Dermis blood vessel endothelial cell (primary cell): ENCODE data around the gene FBXO28. TPM values are rescaled to one million over a fixed set of nuclear protein-coding genes. Genes with fewer than 3 reads are reported as not detected.
"Not testable (repeated sequence)": the region's sequence is repeated elsewhere in the genome, so short reads cannot be mapped to it uniquely, and the experiment has no call there.

Source experiments
- DNase-seq: peaks from one replicate; pipeline ENCODE4 v3.0.0; 2010
- total RNA-seq: library from RNA; depleted of rRNA; stranded (reverse); fragments of >200 nt; gene quantifications from 2 replicates; pipeline ENCODE4 v1.2.3, GENCODE V29; 2014

Gene FBXO28
- 64.5 and 82.2 TPM in 2 replicates for total RNA-seq

- peak; percentile 97 for DNase-seq
These were observed at the start of gene FBXO28 for GRCh38 chr1:224113918-224114786. TSS of gene FBXO28 (plus strand) at chr1:224114111. CDS start at chr1:224114130, 19 bp downstream.

- no peak for DNase-seq
These were observed 49.8 kb upstream of the FBXO28 start for GRCh38 chr1:224064150-224064549.

DNA sequence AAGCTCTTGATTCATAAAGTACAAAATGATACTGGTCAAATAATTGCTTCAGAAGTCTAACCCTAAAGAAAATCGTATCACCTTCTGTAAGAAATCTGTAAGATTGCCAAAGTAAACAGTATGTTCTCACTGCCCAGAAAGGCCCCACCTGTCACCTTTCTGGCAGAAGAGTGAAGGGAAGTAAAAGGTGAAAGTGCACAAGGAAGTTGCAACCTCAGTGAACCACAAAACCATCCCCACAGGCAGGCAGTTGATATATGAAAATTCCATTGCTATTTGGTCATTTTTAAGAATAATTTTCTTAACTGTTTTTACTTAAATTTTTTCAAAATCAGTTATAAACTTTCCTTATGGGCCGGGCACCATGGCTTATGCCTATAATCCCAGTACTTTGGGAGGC is 48.5 kb upstream of the FBXO28 start:
- peak; percentile 47 for DNase-seq

- DNase-seq = no peak
These were observed 46.7 kb upstream of the FBXO28 start for GRCh38 chr1:224067207-224067606.

GRCh38 chr1:224067621-224068457 is 46.1 kb upstream of the FBXO28 start:
- DNase-seq = peak; percentile 62

GRCh38 chr1:224068458-224069072 is 45.3 kb upstream of the FBXO28 start:
- DNase-seq = no peak

- no peak for DNase-seq
These were observed 44.8 kb upstream of the FBXO28 start for GRCh38 chr1:224069138-224069537.

GRCh38 chr1:224070521-224070920 is 43.4 kb upstream of the FBXO28 start:
- no peak for DNase-seq

GRCh38 chr1:224076407-224076806 is 37.5 kb upstream of the FBXO28 start:
- DNase-seq = no peak

- DNase-seq = not testable (repeated sequence)
These were observed 34.3 kb upstream of the FBXO28 start for GRCh38 chr1:224079644-224080043.

DNA sequence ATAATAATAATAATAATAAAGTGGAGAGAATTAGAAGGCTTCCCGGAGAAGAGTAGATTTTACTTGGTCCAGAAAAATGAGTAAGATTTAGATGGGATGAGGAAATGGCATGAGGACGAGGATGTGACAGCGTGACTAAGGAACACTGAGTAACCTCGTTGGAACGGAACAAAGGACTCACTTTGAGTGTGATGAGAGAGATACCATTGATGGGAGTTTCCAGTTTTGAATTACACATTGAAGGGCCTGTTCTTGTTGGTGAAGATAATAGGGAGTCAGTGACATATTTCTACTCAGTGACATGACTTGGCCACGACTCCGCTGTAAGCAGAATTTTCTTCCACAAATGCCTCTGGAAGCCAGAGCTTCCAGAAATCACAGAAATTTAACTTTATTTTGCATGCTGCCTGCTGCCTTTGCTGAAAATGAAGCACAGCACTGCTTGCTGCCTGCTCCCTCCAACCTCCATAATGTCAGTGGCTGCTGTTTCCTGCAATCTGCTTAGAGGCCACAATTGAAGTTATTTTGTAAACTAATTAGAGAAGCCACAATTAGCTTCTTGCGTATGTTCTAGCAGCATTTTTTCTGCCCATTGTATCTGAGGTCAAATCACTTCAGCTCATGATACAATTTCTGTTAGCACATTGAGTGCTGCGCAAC is 33.7 kb upstream of the FBXO28 start:
- peak; percentile 61 for DNase-seq

GRCh38 chr1:224081604-224082003 is 32.3 kb upstream of the FBXO28 start:
- no peak for DNase-seq

- DNase-seq = no peak
These were observed 31.8 kb upstream of the FBXO28 start for GRCh38 chr1:224082146-224082545.

DNA sequence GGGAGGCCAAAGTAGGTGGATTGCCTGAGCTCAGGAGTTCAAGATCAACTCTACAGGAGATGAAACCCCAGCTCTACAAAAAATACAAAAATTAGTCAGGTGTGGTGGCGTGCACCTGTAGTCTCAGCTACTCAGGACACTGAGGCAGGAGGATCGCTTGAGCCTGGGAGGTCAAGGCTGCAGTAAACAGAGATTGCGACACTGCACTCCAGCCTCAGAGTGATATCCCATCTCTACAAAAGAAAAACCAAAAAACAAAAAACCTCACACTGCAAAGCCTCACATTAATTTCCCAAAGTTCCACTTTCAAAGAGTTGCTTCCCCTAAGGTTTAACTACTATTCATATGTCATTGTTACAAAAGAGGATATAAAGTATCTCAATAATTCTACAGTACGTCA is 29.0 kb upstream of the FBXO28 start:
- DNase-seq = no peak

DNA sequence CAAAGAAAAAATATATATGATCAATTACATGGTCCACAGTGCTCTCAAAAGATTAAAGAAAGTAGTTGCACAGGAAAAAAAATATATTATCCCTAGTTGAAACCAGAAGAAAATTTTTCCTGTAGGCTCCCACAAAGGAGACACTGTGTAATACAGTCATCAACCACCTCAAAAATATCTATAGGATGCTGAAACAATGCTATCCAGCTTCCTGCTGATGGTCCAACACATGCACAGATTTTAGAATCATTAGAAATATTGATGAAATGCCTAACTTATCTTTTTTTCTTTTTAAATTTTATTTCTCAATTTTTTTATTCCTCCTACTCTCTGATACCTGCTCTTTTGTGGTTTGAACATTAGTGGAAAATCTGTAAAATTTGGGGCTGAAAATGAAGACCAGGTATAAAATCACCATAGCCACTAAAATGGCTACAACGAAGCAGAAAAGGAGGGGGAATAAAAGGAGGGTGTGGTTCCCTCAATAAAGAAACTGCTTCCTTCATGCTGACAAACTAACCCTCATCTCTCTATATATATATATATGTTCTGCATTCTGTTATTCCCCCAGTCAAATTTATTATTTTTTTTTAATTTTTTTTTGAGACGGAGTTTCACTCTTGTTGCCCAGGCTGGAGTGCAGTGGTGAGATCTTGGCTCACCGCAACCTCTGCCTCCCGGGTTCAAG is 28.3 kb upstream of the FBXO28 start:
- no peak for DNase-seq

- peak; percentile 60 for DNase-seq
These were observed 26.6 kb upstream of the FBXO28 start for GRCh38 chr1:224087286-224087794.

DNA sequence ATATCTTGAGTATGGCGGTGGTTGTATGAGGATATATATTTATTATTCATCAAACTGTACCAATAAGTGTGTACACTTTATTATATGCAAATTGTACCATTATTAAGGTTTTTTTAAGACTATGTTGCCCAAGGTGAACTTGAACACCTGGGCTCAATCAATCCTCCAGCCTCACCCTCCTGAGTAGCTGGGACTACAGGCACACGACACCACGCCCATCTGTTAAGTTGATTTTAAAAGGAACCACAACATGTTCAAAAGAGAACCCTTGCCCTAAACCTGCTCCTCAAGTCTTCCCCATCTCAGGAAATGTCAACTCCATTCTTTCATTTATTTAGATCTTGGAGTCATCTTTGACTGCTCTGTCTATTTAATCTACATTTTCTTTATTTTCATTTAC is 24.3 kb upstream of the FBXO28 start:
- DNase-seq = no peak

- peak; percentile 39 for DNase-seq
These were observed 23.8 kb upstream of the FBXO28 start for GRCh38 chr1:224090116-224090515.

GRCh38 chr1:224092111-224092510 is 21.8 kb upstream of the FBXO28 start:
- DNase-seq = no peak

GRCh38 chr1:224092601-224093000 is 21.3 kb upstream of the FBXO28 start:
- no peak for DNase-seq

- no peak for DNase-seq
These were observed 18.6 kb upstream of the FBXO28 start for GRCh38 chr1:224095339-224095738.

DNA sequence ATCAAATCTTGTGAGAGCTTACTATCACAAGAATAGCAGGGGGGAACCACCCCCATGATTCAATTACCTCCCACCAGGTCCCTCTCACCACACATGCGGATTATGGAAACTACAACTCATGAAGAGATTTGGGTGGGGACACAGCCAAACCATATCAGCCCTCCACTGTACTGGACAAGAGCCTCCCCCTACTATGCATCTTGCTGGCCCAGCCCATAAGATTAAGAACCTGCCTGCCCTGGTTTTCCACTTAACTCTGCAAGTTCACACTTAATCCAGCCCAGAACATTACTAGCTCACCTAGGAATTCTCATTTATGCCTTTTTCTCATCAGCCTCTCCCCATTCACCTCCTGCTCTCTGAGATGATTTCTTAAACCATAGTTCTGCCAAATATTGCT is 18.0 kb upstream of the FBXO28 start:
- no peak for DNase-seq
